Endothelial cell (in vitro differentiated cells): ENCODE data around the gene MAP3K6. TPM values are rescaled to one million over a fixed set of nuclear protein-coding genes. Genes with fewer than 3 reads are reported as not detected.

Source experiments
- DNase-seq: peaks from one replicate; pipeline ENCODE4 v3.0.0; 2021; ENCODE audit warnings: low spot score
- H3K27ac Mint-ChIP-seq: one replicate; pipeline ENCODE4 v1.8.0; 2021; ENCODE audit warnings: mixed read lengths, inconsistent platforms; ENCODE audit not compliant: unreplicated experiment
- H3K27me3 Mint-ChIP-seq: one replicate; pipeline ENCODE4 v1.8.0; 2021; ENCODE audit warnings: mild to moderate bottlenecking, moderate library complexity, mixed read lengths, inconsistent platforms; ENCODE audit not compliant: unreplicated experiment
- H3K36me3 Mint-ChIP-seq: one replicate; pipeline ENCODE4 v1.8.0; 2021; ENCODE audit warnings: mild to moderate bottlenecking, low read depth, mixed read lengths, inconsistent platforms; ENCODE audit not compliant: unreplicated experiment
- H3K4me1 Mint-ChIP-seq: one replicate; pipeline ENCODE4 v1.8.0; 2021; ENCODE audit warnings: mild to moderate bottlenecking, mixed read lengths, inconsistent platforms; ENCODE audit not compliant: unreplicated experiment
- H3K4me3 Mint-ChIP-seq: one replicate; pipeline ENCODE4 v1.8.0; 2021; ENCODE audit warnings: mild to moderate bottlenecking, mixed read lengths, inconsistent platforms; ENCODE audit not compliant: unreplicated experiment
- H3K9me3 Mint-ChIP-seq: one replicate; pipeline ENCODE4 v1.8.0; 2021; ENCODE audit warnings: mixed read lengths, inconsistent platforms; ENCODE audit not compliant: unreplicated experiment
- CTCF ChIP-seq: fragments of 200-600 bp; sonication (generic); IDR thresholded peaks from one replicate; pipeline ENCODE4 v1.5.0; 2021; ENCODE audit warnings: antibody characterized with exemption; ENCODE audit not compliant: unreplicated experiment
- total RNA-seq: library from RNA; stranded (reverse); fragmentation: NEBNext Ultra II Directional; extraction: Animal tissue kit (Norgen Biotek cat#: 25700); gene quantifications from one replicate; pipeline ENCODE4 v1.2.1, GENCODE V29; 2021; ENCODE audit not compliant: unreplicated experiment

The MAP3K6 gene
- total RNA-seq, 1 donor from 2014 or later = 35.7 TPM

DNA sequence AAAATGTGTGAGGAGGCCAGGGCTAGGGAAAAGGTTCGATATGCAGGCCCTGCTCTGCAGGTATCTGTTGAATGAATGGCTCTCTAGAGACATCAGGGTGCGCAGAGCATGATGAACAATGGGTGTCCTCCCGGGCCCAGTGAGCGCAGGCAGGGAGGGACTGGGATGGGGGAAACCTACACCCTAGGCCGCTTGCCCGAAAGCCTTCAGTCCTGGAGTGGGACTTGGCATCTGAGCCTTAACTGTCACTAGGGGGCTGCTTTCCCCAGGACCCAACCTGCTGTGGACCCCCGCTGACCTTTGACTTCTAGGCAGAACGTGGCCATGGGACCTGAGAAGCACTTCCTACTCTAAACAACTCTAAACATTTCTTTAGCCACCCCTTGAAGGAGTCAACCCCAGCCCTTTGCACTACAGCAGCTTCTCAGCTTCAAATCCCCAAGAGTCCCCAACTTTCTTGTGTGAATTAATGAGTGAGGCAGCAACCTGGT is 444 bp upstream of the MAP3K6 start:
- Mint-ChIP-seq H3K4me1 (peaks cover 24% of the 10 kb centered on the region), H3K9me3 (no peaks in the 10 kb centered on the region), H3K36me3 (peaks cover 11% of the 10 kb centered on the region), H3K27ac (no peak overlapping the region), H3K4me3 (peak overlapping the region; percentile 88), H3K27me3 (peaks cover 15% of the 10 kb centered on the region)
- DNase-seq = no peak
- no peak for TF ChIP-seq CTCF

- TF ChIP-seq CTCF = no peak
- H3K27ac Mint-ChIP-seq = peak overlapping the region; percentile 42
- no peaks in the 10 kb centered on the region for H3K9me3 Mint-ChIP-seq
- H3K4me3 Mint-ChIP-seq = peak overlapping the region; percentile 91
- peak; percentile 75 for DNase-seq
- peaks cover 24% of the 10 kb centered on the region for H3K4me1 Mint-ChIP-seq
- peaks cover 13% of the 10 kb centered on the region for H3K36me3 Mint-ChIP-seq
- H3K27me3 Mint-ChIP-seq = peaks cover 14% of the 10 kb centered on the region
These were observed 699 bp downstream of the MAP3K6 start for GRCh38 chr1:27366113-27366410.

DNA sequence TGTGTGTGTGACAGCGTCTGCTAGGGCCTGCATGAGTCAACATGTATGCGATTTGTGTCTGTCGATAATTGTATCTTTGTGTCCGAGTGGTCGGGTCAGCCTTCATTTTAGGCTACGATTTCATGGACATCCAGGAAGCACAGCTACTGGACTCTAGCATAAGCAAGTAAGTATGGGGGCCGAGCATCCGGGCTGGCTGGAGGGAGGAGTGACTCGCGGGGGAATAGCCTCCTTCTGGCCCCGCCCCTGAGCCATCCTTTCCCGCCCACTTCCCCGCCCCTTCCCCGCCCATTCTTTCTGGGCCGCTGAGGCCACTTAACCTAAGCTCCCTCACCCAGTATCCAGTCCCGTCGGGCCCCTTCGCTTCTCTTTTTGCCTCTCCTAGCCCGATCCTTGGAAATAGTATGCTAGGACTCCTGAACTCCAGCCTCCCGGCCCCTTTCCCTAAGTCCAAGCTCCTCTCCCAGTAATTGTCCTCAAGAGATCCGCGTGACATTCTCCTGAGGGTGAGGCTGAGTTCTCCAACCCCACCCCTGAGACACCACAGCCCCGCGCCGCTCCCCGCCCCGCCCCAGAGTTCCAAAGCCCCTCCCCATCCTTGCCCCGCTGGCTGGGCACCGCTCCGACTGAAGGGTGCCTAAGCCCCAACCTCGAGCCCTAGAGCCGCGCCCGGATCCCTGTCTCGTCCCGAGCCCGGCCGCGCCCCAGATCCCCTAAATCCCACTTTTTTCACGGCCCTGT is 1.2 kb downstream of the MAP3K6 start:
- H3K4me1 Mint-ChIP-seq = peaks cover 24% of the 10 kb centered on the region
- peak overlapping the region; percentile 91 for H3K4me3 Mint-ChIP-seq
- H3K27me3 Mint-ChIP-seq = peaks cover 14% of the 10 kb centered on the region
- no peaks in the 10 kb centered on the region for H3K9me3 Mint-ChIP-seq
- peak overlapping the region; percentile 42 for H3K27ac Mint-ChIP-seq
- no peak for TF ChIP-seq CTCF
- peak; percentile 84 for DNase-seq
- H3K36me3 Mint-ChIP-seq = peaks cover 13% of the 10 kb centered on the region

DNA sequence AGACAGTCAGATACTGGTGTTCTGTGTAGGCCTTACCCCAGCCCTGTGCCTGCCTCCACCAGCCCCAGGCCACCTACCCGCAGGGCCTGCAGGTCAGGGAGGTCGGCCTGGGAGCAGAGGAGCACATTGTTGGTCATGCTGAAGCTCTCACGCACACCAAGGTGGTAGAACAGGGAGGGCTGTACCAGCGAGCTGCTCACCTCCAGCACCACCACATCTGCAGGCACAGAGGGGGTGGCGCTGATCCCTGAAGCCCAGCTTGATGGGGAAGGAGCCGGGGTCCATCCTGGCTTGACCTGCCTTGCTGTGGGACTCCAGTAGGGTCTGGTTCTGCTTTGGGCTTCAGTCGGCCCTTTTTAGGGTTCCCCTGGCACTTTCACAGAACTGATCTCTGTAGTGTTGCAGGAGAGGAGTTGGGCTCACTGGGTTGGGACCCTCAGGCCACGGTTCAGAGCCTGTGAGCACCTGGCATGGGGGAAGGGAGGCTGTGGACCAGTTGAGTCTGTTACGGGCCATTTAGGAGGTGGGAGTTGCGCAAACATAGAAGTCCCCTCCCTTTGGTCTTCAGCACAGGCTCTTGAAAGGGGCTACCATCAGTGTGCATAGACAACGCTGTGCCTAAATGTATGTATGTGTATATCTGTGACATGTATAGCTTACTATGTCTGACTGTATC is 1.9 kb downstream of the MAP3K6 start:
- H3K36me3 Mint-ChIP-seq = peaks cover 13% of the 10 kb centered on the region
- H3K27ac Mint-ChIP-seq = no peak overlapping the region
- no peak for TF ChIP-seq CTCF
- peaks cover 27% of the 10 kb centered on the region for H3K4me1 Mint-ChIP-seq
- no peak for DNase-seq
- H3K4me3 Mint-ChIP-seq = peak overlapping the region; percentile 91
- H3K27me3 Mint-ChIP-seq = peaks cover 16% of the 10 kb centered on the region
- no peaks in the 10 kb centered on the region for H3K9me3 Mint-ChIP-seq
